K562 (cell line): ENCODE data around the gene MFSD11. TPM values are rescaled to one million over a fixed set of nuclear protein-coding genes. Genes with fewer than 3 reads are reported as not detected.

ENCODE experiments used
- ATF1 ChIP-seq, 2 experiments: fragments of 450-650 bp in 1 of 2; IDR thresholded peaks; 2 replicates each; pipeline ENCODE4 v1.6.1; 2016; ENCODE audit warnings: missing compliant biosample characterization in 1 of 2, missing genetic modification characterization in 1 of 2
- EP300 ChIP-seq: IDR thresholded peaks from 2 replicates; pipeline ENCODE4 v1.6.1; 2012; ENCODE audit warnings: low read length, improper control_type of control experiment
- GATA2 ChIP-seq: sonication (generic); formaldehyde crosslinking; IDR thresholded peaks from 2 replicates; pipeline ENCODE4 v1.4.0; 2020; ENCODE audit warnings: mild to moderate bottlenecking, missing genetic modification reagents
- MTA1 ChIP-seq: fragments of 450-650 bp; IDR thresholded peaks from 2 replicates; pipeline ENCODE4 v1.6.1; 2017; ENCODE audit warnings: borderline replicate concordance
- NFIC ChIP-seq: fragments of 450-650 bp; IDR thresholded peaks from 2 replicates; pipeline ENCODE4 v1.6.1; 2017; ENCODE audit warnings: mild to moderate bottlenecking, inconsistent platforms
- NUFIP1 ChIP-seq: fragments of 450-650 bp; IDR thresholded peaks from 2 replicates; pipeline ENCODE4 v1.6.1; 2018; ENCODE audit not compliant: partially characterized antibody
- PHTF2 ChIP-seq: fragments of 250-450 bp; sonication (Bioruptor Pico); IDR thresholded peaks from 2 replicates; pipeline ENCODE4 v1.5.0; 2021; ENCODE audit warnings: mild to moderate bottlenecking
- POLR2B ChIP-seq: fragments of 450-650 bp; IDR thresholded peaks from 2 replicates; pipeline ENCODE4 v1.6.1; 2018; ENCODE audit warnings: low read depth; ENCODE audit not compliant: partially characterized antibody
- RAD21 ChIP-seq, 2 experiments: fragments of 250-450 bp in 1 of 2; fragments of 450-650 bp in 1 of 2; sonication (Bioruptor Pico) in 1 of 2; formaldehyde crosslinking in 1 of 2; IDR thresholded peaks in 1 of 2; conservative IDR thresholded peaks in 1 of 2; 2 replicates each; pipeline versions ENCODE4 v1.4.0 to v1.8.0; 2020 to 2022; ENCODE audit warnings: mild to moderate bottlenecking in 2 of 2, moderate library complexity in 1 of 2
- RBM17 ChIP-seq: fragments of 200-400 bp; formaldehyde crosslinking; IDR thresholded peaks from 2 replicates; pipeline ENCODE4 v1.6.1; 2017; ENCODE audit warnings: low read depth, mild to moderate bottlenecking, low read length, borderline replicate concordance
- TAL1 ChIP-seq: fragments of 450-650 bp; IDR thresholded peaks from 2 replicates; pipeline ENCODE4 v1.6.1; 2016; ENCODE audit warnings: mild to moderate bottlenecking
- ZNF436 ChIP-seq: fragments of 250-450, 450-650 bp; sonication (Bioruptor Pico); formaldehyde crosslinking; IDR thresholded peaks from 2 replicates; pipeline ENCODE4 v1.7.0; 2020; ENCODE audit warnings: mild to moderate bottlenecking
- ZNF717 ChIP-seq: fragments of 250-450 bp; sonication (Bioruptor Pico); IDR thresholded peaks from 2 replicates; pipeline ENCODE4 v1.5.0; 2021
- polyA plus RNA-seq, 8 experiments: library from polyadenylated mRNA; depleted of rRNA in 4 of 8; stranded (reverse) in 5 of 8; unstranded in 3 of 8; fragments of >200 nt; fragmentation: Nextera tagmentation in 2 of 8; fragmentation: Illumina TruSeq in 1 of 8; extraction: Ambion mirVana in 2 of 8; extraction: Trizol in 1 of 8; gene quantifications; 2 replicates each; pipeline versions ENCODE4 v1.2.1 to v1.2.3, GENCODE V29; 2011 to 2014; ENCODE audit warnings: inconsistent platforms in 1 of 8, missing spikeins in 1 of 8
- total RNA-seq, 7 experiments: library from RNA; depleted of rRNA in 6 of 7; stranded (reverse); fragments of >200 nt in 6 of 7; fragmentation: Illumina TruSeq in 2 of 7; extraction: Trizol in 2 of 7; gene quantifications; 2 replicates each; pipeline versions ENCODE4 v1.2.1 to v1.2.3, GENCODE V29; 2011 to 2021; ENCODE audit warnings: low replicate concordance in 1 of 7
- TF ChIP-seq, protein P1 (sequence below): sonication (generic); formaldehyde crosslinking; IDR thresholded peaks from 2 replicates; pipeline ENCODE4 v1.8.1; 2023; ENCODE audit warnings: mild to moderate bottlenecking, missing genetic modification reagents
- TF ChIP-seq, protein P2 (sequence below): fragments of 450-650 bp; IDR thresholded peaks from 2 replicates; pipeline ENCODE4 v1.6.1; 2018; ENCODE audit not compliant: partially characterized antibody
- TF ChIP-seq, protein P3 (sequence below): fragments of 450-650 bp; IDR thresholded peaks from 2 replicates; pipeline ENCODE4 v1.6.1; 2016; ENCODE audit warnings: antibody characterized with exemption
- TF ChIP-seq, protein P4 (sequence below): fragments of 450-650 bp; conservative IDR thresholded peaks from 2 replicates; pipeline ENCODE4 v1.6.1; 2016; ENCODE audit warnings: missing genetic modification characterization, low read depth, mild to moderate bottlenecking, missing compliant biosample characterization, moderate library complexity
- TF ChIP-seq, protein P5 (sequence below), 3 experiments: fragments of 200-800 bp in 1 of 3; sonication (Bioruptor generic) in 1 of 3; sonication (generic) in 1 of 3; formaldehyde crosslinking in 1 of 3; IDR thresholded peaks; 2 replicates each; pipeline versions ENCODE4 v1.6.1 to v1.8.0; 2016 to 2022; ENCODE audit warnings: mild to moderate bottlenecking in 2 of 3, missing compliant biosample characterization in 2 of 3, missing genetic modification characterization in 2 of 3, missing genetic modification reagents in 1 of 3

The MFSD11 gene
- total and polyA plus RNA-seq, 9 of the 15 experiments (the other 6 are each of a cell fraction or from before 2014, with no cell fraction given): 14.4 to 24.5 (median 19.9) TPM

DNA sequence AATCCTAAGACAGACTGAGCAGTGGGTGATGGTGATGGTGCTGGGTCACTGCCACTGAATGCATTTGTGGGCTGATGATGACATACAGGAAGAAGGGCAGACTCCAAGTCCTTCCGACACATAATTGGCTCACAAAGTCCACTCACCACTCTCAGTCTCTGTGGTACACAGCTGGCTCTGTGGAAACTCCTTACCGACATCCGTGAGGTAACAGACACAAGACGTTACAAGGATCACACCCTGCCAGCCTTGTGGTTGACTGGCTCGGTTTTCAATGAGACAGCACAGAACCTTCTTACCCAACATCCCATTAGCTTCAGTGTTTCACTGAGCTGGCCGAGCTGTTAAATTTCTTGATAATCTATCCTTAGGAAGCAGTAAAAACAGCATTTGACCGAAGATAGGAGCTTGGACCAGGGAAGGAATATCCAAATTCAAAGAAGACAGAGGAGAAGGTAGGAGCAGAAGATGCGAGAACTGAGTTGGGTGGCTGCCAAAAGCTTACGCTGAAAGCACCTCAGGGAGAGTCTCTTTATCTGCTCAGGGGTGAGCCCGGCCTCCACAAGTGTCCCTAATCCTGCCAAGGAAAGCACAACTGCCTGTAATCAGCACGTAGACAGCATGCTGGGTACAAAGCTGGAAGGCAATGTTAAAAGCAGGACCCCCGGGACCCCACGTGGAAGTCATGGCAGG is 21.6 kb upstream of the MFSD11 start (continued):
- TF ChIP-seq POLR2B (no peak), NFIC (peak; percentile 97), ZNF436 (CRISPR knock-in tag) (no peak), RBM17 (no peak), MTA1 (no peak), GATA2 (peak; percentile 10; the same call in 1 of the 2 replicates), EP300 (peak; percentile 26; the same call in 1 of the 2 replicates), RAD21 (CRISPR knock-in tag; conservative IDR thresholded peaks at IDR 0.05 in 1 of 2, IDR thresholded peaks at IDR 0.05 in 1 of 2) (no peak), ZNF717 (CRISPR knock-in tag) (no peak), NUFIP1 (no peak), ATF1 (CRISPR knock-in tag; IDR thresholded peaks at IDR 0.05) (no peak), ATF1 (tag; IDR thresholded peaks at IDR 0.05) (peak; percentile 37; the same call in 1 of the 2 replicates), TAL1 (peak; percentile 70; the same call in 1 of the 2 replicates), PHTF2 (CRISPR knock-in tag) (no peak)
- TF ChIP-seq, protein P1, sequence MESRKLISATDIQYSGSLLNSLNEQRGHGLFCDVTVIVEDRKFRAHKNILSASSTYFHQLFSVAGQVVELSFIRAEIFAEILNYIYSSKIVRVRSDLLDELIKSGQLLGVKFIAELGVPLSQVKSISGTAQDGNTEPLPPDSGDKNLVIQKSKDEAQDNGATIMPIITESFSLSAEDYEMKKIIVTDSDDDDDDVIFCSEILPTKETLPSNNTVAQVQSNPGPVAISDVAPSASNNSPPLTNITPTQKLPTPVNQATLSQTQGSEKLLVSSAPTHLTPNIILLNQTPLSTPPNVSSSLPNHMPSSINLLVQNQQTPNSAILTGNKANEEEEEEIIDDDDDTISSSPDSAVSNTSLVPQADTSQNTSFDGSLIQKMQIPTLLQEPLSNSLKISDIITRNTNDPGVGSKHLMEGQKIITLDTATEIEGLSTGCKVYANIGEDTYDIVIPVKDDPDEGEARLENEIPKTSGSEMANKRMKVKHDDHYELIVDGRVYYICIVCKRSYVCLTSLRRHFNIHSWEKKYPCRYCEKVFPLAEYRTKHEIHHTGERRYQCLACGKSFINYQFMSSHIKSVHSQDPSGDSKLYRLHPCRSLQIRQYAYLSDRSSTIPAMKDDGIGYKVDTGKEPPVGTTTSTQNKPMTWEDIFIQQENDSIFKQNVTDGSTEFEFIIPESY (CRISPR knock-in tag): no peak
- TF ChIP-seq, protein P2, sequence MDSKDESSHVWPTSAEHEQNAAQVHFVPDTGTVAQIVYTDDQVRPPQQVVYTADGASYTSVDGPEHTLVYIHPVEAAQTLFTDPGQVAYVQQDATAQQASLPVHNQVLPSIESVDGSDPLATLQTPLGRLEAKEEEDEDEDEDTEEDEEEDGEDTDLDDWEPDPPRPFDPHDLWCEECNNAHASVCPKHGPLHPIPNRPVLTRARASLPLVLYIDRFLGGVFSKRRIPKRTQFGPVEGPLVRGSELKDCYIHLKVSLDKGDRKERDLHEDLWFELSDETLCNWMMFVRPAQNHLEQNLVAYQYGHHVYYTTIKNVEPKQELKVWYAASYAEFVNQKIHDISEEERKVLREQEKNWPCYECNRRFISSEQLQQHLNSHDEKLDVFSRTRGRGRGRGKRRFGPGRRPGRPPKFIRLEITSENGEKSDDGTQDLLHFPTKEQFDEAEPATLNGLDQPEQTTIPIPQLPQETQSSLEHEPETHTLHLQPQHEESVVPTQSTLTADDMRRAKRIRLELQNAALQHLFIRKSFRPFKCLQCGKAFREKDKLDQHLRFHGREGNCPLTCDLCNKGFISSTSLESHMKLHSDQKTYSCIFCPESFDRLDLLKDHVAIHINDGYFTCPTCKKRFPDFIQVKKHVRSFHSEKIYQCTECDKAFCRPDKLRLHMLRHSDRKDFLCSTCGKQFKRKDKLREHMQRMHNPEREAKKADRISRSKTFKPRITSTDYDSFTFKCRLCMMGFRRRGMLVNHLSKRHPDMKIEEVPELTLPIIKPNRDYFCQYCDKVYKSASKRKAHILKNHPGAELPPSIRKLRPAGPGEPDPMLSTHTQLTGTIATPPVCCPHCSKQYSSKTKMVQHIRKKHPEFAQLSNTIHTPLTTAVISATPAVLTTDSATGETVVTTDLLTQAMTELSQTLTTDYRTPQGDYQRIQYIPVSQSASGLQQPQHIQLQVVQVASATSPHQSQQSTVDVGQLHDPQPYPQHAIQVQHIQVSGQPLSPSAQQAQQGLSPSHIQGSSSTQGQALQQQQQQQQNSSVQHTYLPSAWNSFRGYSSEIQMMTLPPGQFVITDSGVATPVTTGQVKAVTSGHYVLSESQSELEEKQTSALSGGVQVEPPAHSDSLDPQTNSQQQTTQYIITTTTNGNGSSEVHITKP: no peak
- TF ChIP-seq, protein P3, sequence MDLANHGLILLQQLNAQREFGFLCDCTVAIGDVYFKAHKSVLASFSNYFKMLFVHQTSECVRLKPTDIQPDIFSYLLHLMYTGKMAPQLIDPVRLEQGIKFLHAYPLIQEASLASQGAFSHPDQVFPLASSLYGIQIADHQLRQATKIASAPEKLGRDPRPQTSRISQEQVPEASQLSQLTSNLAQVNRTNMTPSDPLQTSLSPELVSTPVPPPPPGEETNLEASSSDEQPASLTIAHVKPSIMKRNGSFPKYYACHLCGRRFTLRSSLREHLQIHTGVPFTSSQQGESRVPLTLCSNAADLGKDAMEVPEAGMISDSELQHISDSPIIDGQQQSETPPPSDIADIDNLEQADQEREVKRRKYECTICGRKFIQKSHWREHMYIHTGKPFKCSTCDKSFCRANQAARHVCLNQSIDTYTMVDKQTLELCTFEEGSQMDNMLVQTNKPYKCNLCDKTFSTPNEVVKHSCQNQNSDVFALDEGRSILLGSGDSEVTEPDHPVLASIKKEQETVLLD: no peak
- TF ChIP-seq, protein P4, sequence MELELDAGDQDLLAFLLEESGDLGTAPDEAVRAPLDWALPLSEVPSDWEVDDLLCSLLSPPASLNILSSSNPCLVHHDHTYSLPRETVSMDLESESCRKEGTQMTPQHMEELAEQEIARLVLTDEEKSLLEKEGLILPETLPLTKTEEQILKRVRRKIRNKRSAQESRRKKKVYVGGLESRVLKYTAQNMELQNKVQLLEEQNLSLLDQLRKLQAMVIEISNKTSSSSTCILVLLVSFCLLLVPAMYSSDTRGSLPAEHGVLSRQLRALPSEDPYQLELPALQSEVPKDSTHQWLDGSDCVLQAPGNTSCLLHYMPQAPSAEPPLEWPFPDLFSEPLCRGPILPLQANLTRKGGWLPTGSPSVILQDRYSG (tag): no peak
- TF ChIP-seq, protein P5, sequence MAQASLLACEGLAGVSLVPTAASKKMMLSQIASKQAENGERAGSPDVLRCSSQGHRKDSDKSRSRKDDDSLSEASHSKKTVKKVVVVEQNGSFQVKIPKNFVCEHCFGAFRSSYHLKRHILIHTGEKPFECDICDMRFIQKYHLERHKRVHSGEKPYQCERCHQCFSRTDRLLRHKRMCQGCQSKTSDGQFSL (CRISPR knock-in tag; IDR thresholded peaks at IDR 0.05): peak; percentile 63; the same call in 1 of the 2 replicates
- TF ChIP-seq, protein P5 (tag; IDR thresholded peaks at IDR 0.05): no peak
